ENCODE data around the gene MYCL. TPM values are rescaled to one million over a fixed set of nuclear protein-coding genes. Genes with fewer than 3 reads are reported as not detected.

MYCL gene
- 1 to 10 TPM; 6.0 to 7.8 TPM for total RNA-seq
- 1 to 10 TPM; 2.4 to 2.7 TPM for polyA plus RNA-seq
- long read RNA-seq, donor 1, partial matches to known transcripts, result 0 of 3 reads
- long read RNA-seq, donor 1, other reads (novel, unspliced or antisense), result 0 of 3 reads
- long read RNA-seq, donor 2, partial matches to known transcripts, result 0 of 4 reads
- long read RNA-seq, donor 2, other reads (novel, unspliced or antisense), result 0 of 4 reads
- long read RNA-seq, donor 3, partial matches to known transcripts, result 0 of 5 reads
- long read RNA-seq, donor 3, other reads (novel, unspliced or antisense), result 0 of 5 reads
- long read RNA-seq, donor 4, partial matches to known transcripts, result 0 of 2 reads
- long read RNA-seq, donor 4, other reads (novel, unspliced or antisense), result 0 of 2 reads
- long read RNA-seq, donor 5, transcript MYCL-203 (3 exons, 3,256 nt), result major isoform, 6 of 7 reads
- long read RNA-seq, donor 5, partial matches to known transcripts, result 0 of 7 reads
- long read RNA-seq, donor 5, other reads (novel, unspliced or antisense), result 0 of 7 reads

DNA sequence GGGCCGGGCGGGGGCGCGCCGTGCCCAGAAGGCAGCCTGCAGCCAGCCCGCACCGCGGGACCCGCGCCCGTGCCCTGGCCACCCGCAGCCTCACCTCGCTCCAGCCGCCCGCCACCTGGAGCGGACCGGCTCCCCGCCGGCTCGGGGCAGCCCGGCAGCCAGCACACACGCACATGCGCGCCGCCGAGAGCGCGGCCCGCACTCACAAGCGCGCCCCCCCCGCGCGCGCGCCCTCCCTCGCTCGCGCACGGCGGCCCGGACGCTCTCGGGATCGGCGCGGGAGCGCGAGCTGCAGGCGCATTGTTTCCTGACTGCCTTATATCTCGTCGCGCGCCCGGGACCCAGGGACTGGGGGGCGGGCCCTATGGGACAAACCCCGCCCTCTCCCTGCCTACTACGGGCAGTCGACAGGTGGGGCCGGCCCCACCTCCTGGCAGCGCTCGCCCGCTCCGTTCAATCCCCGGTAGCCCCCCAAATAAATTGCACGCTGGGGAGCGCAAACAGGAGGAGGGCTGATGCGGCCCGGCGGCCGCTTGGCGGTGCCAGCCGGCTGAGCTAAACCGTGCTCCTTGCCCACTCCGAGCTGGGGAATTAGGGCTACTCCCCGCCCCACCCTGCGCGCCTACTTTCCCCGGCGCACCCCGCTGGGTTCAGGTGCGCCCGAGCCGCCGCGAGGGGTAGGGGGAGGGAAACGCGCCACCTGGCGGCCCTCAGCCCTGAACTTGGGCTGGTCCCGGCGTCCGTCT is at the start of gene MYCL:
Gene MYCL (minus strand): TSS at position 204 of the 746 bp plus-strand sequence. CDS start 483 bp downstream, outside the sequence.
- Histone ChIP-seq H3K4me3 (peak within 1 kb of the TSS; percentile 58), H3K36me3 (ENCODE audit: control insufficient read depth in 4 of 4, insufficient read depth in 4 of 4, low read length in 4 of 4) (no peaks in the 10 kb centered on the region), H3K27me3 (ENCODE audit: control insufficient read depth in 3 of 3, insufficient read depth in 3 of 3, low read length in 2 of 3) (peaks cover 0 to 23% (median 5%) of the 10 kb centered on the region in 3 donors), H3K4me1 (ENCODE audit: control insufficient read depth in 5 of 5, insufficient read depth in 5 of 5, low read length in 5 of 5) (peaks cover 0 to 17% (median 3%) of the 10 kb centered on the region in 5 donors), H3K9ac (ENCODE audit: insufficient read depth in 1 of 2, low read length in 2 of 2) (no peak within 1 kb of the TSS), H3K27ac (ENCODE audit: low read depth in 1 of 2, low read length in 1 of 2) (peak within 1 kb of the TSS in 1 of 2 donors; percentile 79), H3K9me3 (ENCODE audit: control insufficient read depth in 4 of 4, insufficient read depth in 3 of 4, low read length in 3 of 4) (no peaks in the 10 kb centered on the region)
- TF ChIP-seq, protein P1, sequence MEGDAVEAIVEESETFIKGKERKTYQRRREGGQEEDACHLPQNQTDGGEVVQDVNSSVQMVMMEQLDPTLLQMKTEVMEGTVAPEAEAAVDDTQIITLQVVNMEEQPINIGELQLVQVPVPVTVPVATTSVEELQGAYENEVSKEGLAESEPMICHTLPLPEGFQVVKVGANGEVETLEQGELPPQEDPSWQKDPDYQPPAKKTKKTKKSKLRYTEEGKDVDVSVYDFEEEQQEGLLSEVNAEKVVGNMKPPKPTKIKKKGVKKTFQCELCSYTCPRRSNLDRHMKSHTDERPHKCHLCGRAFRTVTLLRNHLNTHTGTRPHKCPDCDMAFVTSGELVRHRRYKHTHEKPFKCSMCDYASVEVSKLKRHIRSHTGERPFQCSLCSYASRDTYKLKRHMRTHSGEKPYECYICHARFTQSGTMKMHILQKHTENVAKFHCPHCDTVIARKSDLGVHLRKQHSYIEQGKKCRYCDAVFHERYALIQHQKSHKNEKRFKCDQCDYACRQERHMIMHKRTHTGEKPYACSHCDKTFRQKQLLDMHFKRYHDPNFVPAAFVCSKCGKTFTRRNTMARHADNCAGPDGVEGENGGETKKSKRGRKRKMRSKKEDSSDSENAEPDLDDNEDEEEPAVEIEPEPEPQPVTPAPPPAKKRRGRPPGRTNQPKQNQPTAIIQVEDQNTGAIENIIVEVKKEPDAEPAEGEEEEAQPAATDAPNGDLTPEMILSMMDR (IDR thresholded peaks at IDR 0.05; ENCODE audit: control extremely low read depth, extremely low read depth), result peak; percentile 64
- ATAC-seq (ENCODE audit: insufficient read depth, low FRiP score), result peak; percentile 89
- peak; percentile 78 to 90 (median 87) for DNase-seq
- 0 to 1% methylated on average over 73 to 92 of the region's 92 CpGs for WGBS, 2 donors

DNA sequence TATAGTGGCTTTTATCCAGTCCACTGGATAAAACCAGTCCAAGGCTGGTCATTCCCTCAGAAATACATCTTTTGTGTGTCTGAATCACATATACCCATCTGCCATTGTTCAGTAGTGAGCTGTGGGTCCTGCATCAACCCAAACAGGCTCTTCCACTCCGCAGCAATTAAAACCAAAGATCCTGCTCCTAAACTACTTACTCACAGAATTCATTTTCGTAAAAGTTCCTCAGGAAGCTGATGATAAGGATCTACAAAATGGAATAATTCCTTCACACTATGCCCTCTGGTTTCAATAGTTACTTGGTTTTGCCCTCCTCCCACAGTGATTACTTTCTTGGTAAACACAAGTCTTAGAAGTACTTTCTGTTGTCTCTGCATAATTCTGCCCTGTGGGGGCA is 48.2 kb upstream of the MYCL start:
- H3K4me3 ChIP-seq, result no peak overlapping the region
- H3K4me1 ChIP-seq (ENCODE audit: control insufficient read depth in 5 of 5, insufficient read depth in 5 of 5, low read length in 5 of 5), result peaks cover 0 to 4% (median 0%) of the 10 kb centered on the region in 5 donors
- TF ChIP-seq, protein P1 (IDR thresholded peaks at IDR 0.05; ENCODE audit: control extremely low read depth, extremely low read depth), result no peak
- no peak for ATAC-seq (ENCODE audit: insufficient read depth, low FRiP score)
- no peak for DNase-seq
- H3K27ac ChIP-seq (ENCODE audit: low read depth in 1 of 2, low read length in 1 of 2), result no peak overlapping the region
- H3K9me3 ChIP-seq (ENCODE audit: control insufficient read depth in 4 of 4, insufficient read depth in 3 of 4, low read length in 3 of 4), result no peaks in the 10 kb centered on the region
- H3K9ac ChIP-seq (ENCODE audit: insufficient read depth in 1 of 2, low read length in 2 of 2), result no peak overlapping the region
- 74 to 82% methylated on average over 2 of the region's 2 CpGs for WGBS, 2 donors
- H3K36me3 ChIP-seq (ENCODE audit: control insufficient read depth in 4 of 4, insufficient read depth in 4 of 4, low read length in 4 of 4), result no peaks in the 10 kb centered on the region
- H3K27me3 ChIP-seq (ENCODE audit: control insufficient read depth in 3 of 3, insufficient read depth in 3 of 3, low read length in 2 of 3), result no peaks in the 10 kb centered on the region

- Histone ChIP-seq H3K27ac (ENCODE audit: low read depth in 1 of 2, low read length in 1 of 2) (no peak overlapping the region), H3K36me3 (ENCODE audit: control insufficient read depth in 4 of 4, insufficient read depth in 4 of 4, low read length in 4 of 4) (no peaks in the 10 kb centered on the region), H3K9me3 (ENCODE audit: control insufficient read depth in 4 of 4, insufficient read depth in 3 of 4, low read length in 3 of 4) (no peaks in the 10 kb centered on the region), H3K4me1 (ENCODE audit: control insufficient read depth in 5 of 5, insufficient read depth in 5 of 5, low read length in 5 of 5) (no peaks in the 10 kb centered on the region), H3K27me3 (ENCODE audit: control insufficient read depth in 3 of 3, insufficient read depth in 3 of 3, low read length in 2 of 3) (no peaks in the 10 kb centered on the region), H3K9ac (ENCODE audit: insufficient read depth in 1 of 2, low read length in 2 of 2) (no peak overlapping the region), H3K4me3 (no peak overlapping the region)
- no peak for DNase-seq
- ATAC-seq (ENCODE audit: insufficient read depth, low FRiP score), result no peak
- WGBS, 2 donors, result 66 to 84% methylated on average over 4 of the region's 4 CpGs
- TF ChIP-seq, protein P1 (IDR thresholded peaks at IDR 0.05; ENCODE audit: control extremely low read depth, extremely low read depth), result no peak
These were observed 45.5 kb upstream of the MYCL start for GRCh38 chr1:39947260-39947659.

Measured in lung (tissue), 16 donors.